ENCODE results near the gene SPSB2. TPM values are rescaled to one million over a fixed set of nuclear protein-coding genes. Genes with fewer than 3 reads are reported as not detected.

SPSB2 gene
- polyA plus RNA-seq, 1 of the 3 experiments (the other 2 are of a cell fraction) = 16.9 TPM

DNA sequence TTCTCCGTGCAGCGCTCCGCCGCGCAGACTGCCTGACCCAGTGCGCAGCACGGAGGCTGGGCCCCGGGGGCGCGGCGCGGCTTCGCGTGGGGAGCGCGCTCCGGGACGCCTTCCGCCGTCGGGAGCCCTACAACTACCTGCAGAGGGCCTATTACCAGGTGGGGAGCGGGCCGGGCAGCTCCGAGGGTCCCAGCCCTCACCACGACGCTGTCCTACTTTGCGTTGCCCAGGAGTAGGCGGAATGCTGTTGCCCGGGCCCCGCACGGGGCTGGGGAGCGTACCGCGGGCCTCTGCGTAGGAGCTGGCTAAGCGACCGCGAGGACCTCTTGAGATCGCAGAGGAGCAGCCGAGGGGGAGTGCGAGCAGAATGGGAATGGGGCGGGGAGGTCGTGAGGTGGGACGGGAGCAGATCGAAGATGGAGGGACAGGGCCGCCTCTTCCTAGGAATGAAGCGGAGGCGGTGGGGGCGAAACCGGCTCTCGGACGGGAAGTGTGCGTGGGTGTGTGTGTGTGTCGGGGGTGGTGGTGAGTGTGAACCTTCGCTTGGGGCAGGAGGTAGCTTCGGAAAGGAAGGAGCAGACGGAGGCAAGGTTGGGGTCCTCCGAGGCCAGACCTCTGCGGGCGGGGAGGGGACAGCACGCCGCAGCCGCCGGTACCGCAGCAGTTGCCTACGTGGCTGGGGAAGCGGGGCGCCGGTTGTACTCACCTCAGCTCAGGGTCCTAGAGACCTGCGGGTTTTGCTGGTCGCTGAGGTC is 44.1 kb downstream of the SPSB2 start:
- no peaks in the 10 kb centered on the region for H3K27me3 ChIP-seq (ENCODE audit: insufficient read depth)
- DNase-seq = peak; percentile 81

GRCh38 chr12:6827982-6828780 is 44.9 kb downstream of the SPSB2 start, which contains the start of gene P3H3:
Gene P3H3, plus strand, starts transcription at chr12:6828407. Its CDS starts 34 bp downstream, at chr12:6828441.
- ChIA-PET POLR2A (interaction anchor here (1.0 to 7.0 kb wide), 12 partner anchors 8 to 138 kb away, joined by 3 to 46 read pairs (median 4); partner anchors contain the start of genes CDCA3, COPS7A, MLF2 and PTMS), CTCF (interaction anchor here (0.9 to 14.1 kb wide), 11 partner anchors 7 to 93 kb away, joined by 3 to 246 read pairs (median 6); partner anchors contain the start of genes CDCA3, GNB3, MLF2 and PTMS)
- peaks cover 31% of the 10 kb centered on the region for H3K79me2 ChIP-seq (ENCODE audit: insufficient read depth)
- H3K9me2 ChIP-seq = no peaks in the 10 kb centered on the region
- DNase-seq = peak; percentile 84
- H3K27me3 ChIP-seq (ENCODE audit: insufficient read depth) = no peaks in the 10 kb centered on the region
- peak within 1 kb of the TSS; percentile 66 to 93 for H3K27ac ChIP-seq (ENCODE audit: low read depth in 2 of 2, low read length in 1 of 2)
- peak within 1 kb of the TSS; percentile 73 to 79 for H3K4me3 ChIP-seq (ENCODE audit: low read depth in 2 of 2, low read length in 1 of 2)
- peak within 1 kb of the TSS; percentile 33; the same call in 1 of the 2 replicates for H2AFZ ChIP-seq (ENCODE audit: low read depth)
- 3% methylated on average over 22 of the region's 60 CpGs for WGBS (ENCODE audit: low lambda C conversion rate)
- H3K4me1 ChIP-seq (ENCODE audit: control insufficient read depth in 1 of 2, insufficient read depth in 2 of 2, low read depth in 1 of 2, low read length in 1 of 2) = peaks cover 13 to 41% of the 10 kb centered on the region in 2 experiments; a peak in 3 of 4 replicates
- no peaks in the 10 kb centered on the region for H3K9me3 ChIP-seq
- peak within 1 kb of the TSS; percentile 95 for H3K9ac ChIP-seq
- peaks cover 8% of the 10 kb centered on the region for H3F3A ChIP-seq (replicated peaks; ENCODE audit: insufficient read depth)
- peak within 1 kb of the TSS; percentile 94 for H3K4me2 ChIP-seq
- H4K20me1 ChIP-seq (ENCODE audit: insufficient read depth) = 0 out of 2 replicates have a peak, but pooled peaks cover 3% of the 10 kb centered on the region
- H3K36me3 ChIP-seq (replicated peaks in 1 of 2; ENCODE audit: control insufficient read depth in 1 of 2, insufficient read depth in 2 of 2, low read length in 1 of 2) = peaks cover 9 to 25% of the 10 kb centered on the region in 2 experiments
- TF ChIP-seq RCOR1 (IDR thresholded peaks at IDR 0.05; ENCODE audit: low read length) (no peak), TEAD4 (IDR thresholded peaks at IDR 0.05; ENCODE audit: borderline replicate concordance, insufficient read depth) (no peak), EZH2phosphoT487 (IDR thresholded peaks at IDR 0.05; ENCODE audit: borderline replicate concordance, low read depth) (no peak), FOXM1 (IDR thresholded peaks at IDR 0.05; ENCODE audit: low read depth) (no peak), TAF1 (IDR thresholded peaks at IDR 0.05; ENCODE audit: borderline replicate concordance, low read depth, low read length) (0 out of 2 replicates have a peak, but pooled peaks have one; percentile 54), SMC3 (IDR thresholded peaks at IDR 0.05; ENCODE audit: low read depth, low read length) (no peak), POLR2AphosphoS5 (IDR thresholded peaks at IDR 0.05; ENCODE audit: low read depth, low read length) (peak; percentile 34), REST (IDR thresholded peaks at IDR 0.05; ENCODE audit: low read depth, low read length) (no peak), NRF1 (IDR thresholded peaks at IDR 0.05; ENCODE audit: low read depth, low read length) (no peak), FOSL2 (IDR thresholded peaks at IDR 0.05; ENCODE audit: borderline replicate concordance, low read depth) (no peak), MXI1 (IDR thresholded peaks at IDR 0.05; ENCODE audit: low read depth, low read length) (no peak; the same call in 1 of the 2 replicates), SIN3A (IDR thresholded peaks at IDR 0.05; ENCODE audit: borderline replicate concordance, low read depth, low read length) (0 out of 2 replicates have a peak, but pooled peaks have one; percentile 22), MEF2A (IDR thresholded peaks at IDR 0.05; ENCODE audit: borderline replicate concordance, low read depth) (no peak)
- TF ChIP-seq, protein P1, sequence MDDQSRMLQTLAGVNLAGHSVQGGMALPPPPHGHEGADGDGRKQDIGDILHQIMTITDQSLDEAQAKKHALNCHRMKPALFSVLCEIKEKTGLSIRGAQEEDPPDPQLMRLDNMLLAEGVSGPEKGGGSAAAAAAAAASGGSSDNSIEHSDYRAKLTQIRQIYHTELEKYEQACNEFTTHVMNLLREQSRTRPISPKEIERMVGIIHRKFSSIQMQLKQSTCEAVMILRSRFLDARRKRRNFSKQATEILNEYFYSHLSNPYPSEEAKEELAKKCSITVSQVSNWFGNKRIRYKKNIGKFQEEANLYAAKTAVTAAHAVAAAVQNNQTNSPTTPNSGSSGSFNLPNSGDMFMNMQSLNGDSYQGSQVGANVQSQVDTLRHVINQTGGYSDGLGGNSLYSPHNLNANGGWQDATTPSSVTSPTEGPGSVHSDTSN (IDR thresholded peaks at IDR 0.05) = no peak

More for the DNA sequence above, 44.1 kb downstream of the SPSB2 start:
- Histone ChIP-seq H3F3A (replicated peaks; ENCODE audit: insufficient read depth) (peaks cover 8% of the 10 kb centered on the region), H3K79me2 (ENCODE audit: insufficient read depth) (peaks cover 31% of the 10 kb centered on the region), H3K9ac (peak overlapping the region; percentile 95), H3K9me3 (no peaks in the 10 kb centered on the region), H3K4me2 (peak overlapping the region; percentile 94), H3K27ac (ENCODE audit: low read depth in 2 of 2, low read length in 1 of 2) (peak overlapping the region; percentile 66 to 93), H4K20me1 (ENCODE audit: insufficient read depth) (0 out of 2 replicates have a peak, but pooled peaks cover 6% of the 10 kb centered on the region), H2AFZ (ENCODE audit: low read depth) (peak overlapping the region; percentile 33; the same call in 1 of the 2 replicates), H3K4me3 (ENCODE audit: low read depth in 2 of 2, low read length in 1 of 2) (peak overlapping the region; percentile 73 to 79), H3K36me3 (replicated peaks in 1 of 2; ENCODE audit: control insufficient read depth in 1 of 2, insufficient read depth in 2 of 2, low read length in 1 of 2) (peaks cover 13 to 33% of the 10 kb centered on the region in 2 experiments), H3K9me2 (no peaks in the 10 kb centered on the region), H3K4me1 (ENCODE audit: control insufficient read depth in 1 of 2, insufficient read depth in 2 of 2, low read depth in 1 of 2, low read length in 1 of 2) (peaks cover 13 to 34% of the 10 kb centered on the region in 2 experiments; a peak in 3 of 4 replicates)
- CTCF ChIA-PET = interaction anchor here (0.6 to 14.1 kb wide), 10 partner anchors 18 to 105 kb away, joined by 3 to 246 read pairs (median 6); partner anchors contain the start of genes CDCA3, COPS7A, GNB3 and MLF2
- 8% methylated on average over 31 of the region's 71 CpGs for WGBS (ENCODE audit: low lambda C conversion rate)
- TF ChIP-seq TAF1 (IDR thresholded peaks at IDR 0.05; ENCODE audit: borderline replicate concordance, low read depth, low read length) (peak; percentile 26; the same call in 1 of the 2 replicates), NFIC (IDR thresholded peaks at IDR 0.05; ENCODE audit: borderline replicate concordance) (no peak), YY1 (IDR thresholded peaks at IDR 0.05; ENCODE audit: low read depth) (peak; percentile 58; the same call in 1 of the 2 replicates), MXI1 (IDR thresholded peaks at IDR 0.05; ENCODE audit: low read depth, low read length) (peak; percentile 58), RAD21 (IDR thresholded peaks at IDR 0.05; ENCODE audit: low read length) (no peak), MAX (IDR thresholded peaks at IDR 0.05; ENCODE audit: low read depth) (peak; percentile 44), SIN3A (IDR thresholded peaks at IDR 0.05; ENCODE audit: borderline replicate concordance, low read depth, low read length) (peak; percentile 53; the same call in 1 of the 2 replicates)
- POLR2A ChIA-PET = interaction anchor here (1.0 to 7.0 kb wide), 10 partner anchors 8 to 140 kb away, joined by 3 to 46 read pairs (median 6); partner anchors contain the start of genes CDCA3, COPS7A, GNB3 and MLF2

Measured in SK-N-SH (cell line).